ENCODE data around the gene CLSTN2.

DNA sequence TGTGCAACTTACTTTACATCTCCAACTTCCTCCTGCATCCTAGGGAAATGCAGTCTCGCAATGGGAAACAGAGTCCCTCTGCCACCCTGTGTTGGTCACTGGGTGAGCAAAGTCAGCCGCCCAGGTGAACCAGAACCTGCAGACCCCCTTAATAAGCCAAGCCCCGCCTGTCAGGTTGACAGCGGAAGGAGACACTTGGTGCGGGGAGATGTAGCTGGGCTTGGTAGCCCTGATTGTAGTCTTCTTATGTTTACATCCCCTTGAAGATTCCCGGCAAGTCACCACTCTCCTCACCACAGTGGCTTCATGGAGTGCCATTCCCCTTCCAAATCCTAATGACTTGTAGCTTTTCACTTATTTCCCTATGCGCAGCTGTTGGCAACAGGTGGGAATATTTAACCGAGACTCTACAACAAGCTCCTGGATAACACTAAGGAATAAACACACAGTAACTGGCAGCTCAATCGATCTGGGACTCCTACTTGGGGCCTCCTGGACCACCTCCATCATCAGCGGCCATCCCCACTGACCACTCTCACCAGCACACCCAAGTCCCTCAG, 17.7 kb upstream of the CLSTN2 start:
- TF ChIP-seq, protein P1, sequence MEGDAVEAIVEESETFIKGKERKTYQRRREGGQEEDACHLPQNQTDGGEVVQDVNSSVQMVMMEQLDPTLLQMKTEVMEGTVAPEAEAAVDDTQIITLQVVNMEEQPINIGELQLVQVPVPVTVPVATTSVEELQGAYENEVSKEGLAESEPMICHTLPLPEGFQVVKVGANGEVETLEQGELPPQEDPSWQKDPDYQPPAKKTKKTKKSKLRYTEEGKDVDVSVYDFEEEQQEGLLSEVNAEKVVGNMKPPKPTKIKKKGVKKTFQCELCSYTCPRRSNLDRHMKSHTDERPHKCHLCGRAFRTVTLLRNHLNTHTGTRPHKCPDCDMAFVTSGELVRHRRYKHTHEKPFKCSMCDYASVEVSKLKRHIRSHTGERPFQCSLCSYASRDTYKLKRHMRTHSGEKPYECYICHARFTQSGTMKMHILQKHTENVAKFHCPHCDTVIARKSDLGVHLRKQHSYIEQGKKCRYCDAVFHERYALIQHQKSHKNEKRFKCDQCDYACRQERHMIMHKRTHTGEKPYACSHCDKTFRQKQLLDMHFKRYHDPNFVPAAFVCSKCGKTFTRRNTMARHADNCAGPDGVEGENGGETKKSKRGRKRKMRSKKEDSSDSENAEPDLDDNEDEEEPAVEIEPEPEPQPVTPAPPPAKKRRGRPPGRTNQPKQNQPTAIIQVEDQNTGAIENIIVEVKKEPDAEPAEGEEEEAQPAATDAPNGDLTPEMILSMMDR (IDR thresholded peaks at IDR 0.05; ENCODE audit: low read depth, low read length, missing input control): no peak
- TF ChIP-seq, protein P2, sequence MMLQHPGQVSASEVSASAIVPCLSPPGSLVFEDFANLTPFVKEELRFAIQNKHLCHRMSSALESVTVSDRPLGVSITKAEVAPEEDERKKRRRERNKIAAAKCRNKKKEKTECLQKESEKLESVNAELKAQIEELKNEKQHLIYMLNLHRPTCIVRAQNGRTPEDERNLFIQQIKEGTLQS (IDR thresholded peaks at IDR 0.05): no peak
- TF ChIP-seq TAF1 (conservative IDR thresholded peaks at IDR 0.05) (no peak), YY1 (IDR thresholded peaks at IDR 0.05) (no peak), HNF4G (IDR thresholded peaks at IDR 0.05) (no peak), REST (IDR thresholded peaks at IDR 0.05) (no peak), SP1 (IDR thresholded peaks at IDR 0.05) (no peak)
- TF ChIP-seq, protein P3, sequence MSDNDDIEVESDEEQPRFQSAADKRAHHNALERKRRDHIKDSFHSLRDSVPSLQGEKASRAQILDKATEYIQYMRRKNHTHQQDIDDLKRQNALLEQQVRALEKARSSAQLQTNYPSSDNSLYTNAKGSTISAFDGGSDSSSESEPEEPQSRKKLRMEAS (IDR thresholded peaks at IDR 0.05): no peak
